H1 (cell line): ENCODE data around the gene KPNA3.
"Not testable (repeated sequence)": the region's sequence is repeated elsewhere in the genome, so short reads cannot be mapped to it uniquely, and the experiment has no call there.

Experiments used
- ATF2 ChIP-seq: IDR thresholded peaks from 2 replicates; pipeline ENCODE4 v1.6.1; 2012; ENCODE audit warnings: low read length, inconsistent platforms
- CHD1 ChIP-seq: IDR thresholded peaks from 2 replicates; pipeline ENCODE4 v1.6.1; 2012; ENCODE audit warnings: low read depth, low read length, improper control_type of control experiment
- CTCF ChIP-seq, 3 experiments: IDR thresholded peaks; 1 replicate in 2 of 3; 2 replicates in 1 of 3; pipeline versions ENCODE4 v1.5.1 to v1.6.1; 2011; ENCODE audit warnings: low read length in 3 of 3, mild to moderate bottlenecking in 3 of 3, inconsistent platforms in 2 of 3, low read depth in 1 of 3, moderate library complexity in 1 of 3; ENCODE audit not compliant: insufficient read depth in 1 of 3; ENCODE audit errors: control extremely low read depth in 1 of 3
- POLR2A ChIP-seq, 2 experiments: IDR thresholded peaks; 1 replicate in 1 of 2; 2 replicates in 1 of 2; pipeline ENCODE4 v1.6.1; 2011; ENCODE audit warnings: low read depth in 2 of 2, low read length in 2 of 2, mild to moderate bottlenecking in 2 of 2; ENCODE audit errors: control extremely low read depth in 1 of 2

GRCh38 chr13:49704264-49704663 is 88.2 kb downstream of the KPNA3 start:
- not testable (repeated sequence) for TF ChIP-seq CTCF (IDR thresholded peaks at IDR 0.05; ENCODE audit: control extremely low read depth in 1 of 3, insufficient read depth in 1 of 3, low read depth in 1 of 3, low read length in 3 of 3); ATF2; POLR2A (IDR thresholded peaks at IDR 0.05; ENCODE audit: control extremely low read depth in 1 of 2, low read depth in 2 of 2, low read length in 2 of 2); CHD1
